ENCODE measurements around the gene CALCOCO1.

The CALCOCO1 gene

GRCh38 chr12:53752192-53752601, 24.9 kb upstream of the CALCOCO1 start:
- in situ Hi-C loops (cut with MboI; ENCODE audit: low sequenced_read_pairs), result no loop called here

- in situ Hi-C loops (cut with MboI; ENCODE audit: low sequenced_read_pairs), result no loop called here
Measured at GRCh38 chr12:53751336-53752191, 24.3 kb upstream of the CALCOCO1 start, which contains the start of gene CISTR. Gene CISTR (minus strand): TSS chr12:53751979.

- in situ Hi-C loops (cut with MboI; ENCODE audit: low sequenced_read_pairs), result no loop called here
Measured at GRCh38 chr12:53750812-53751335, 23.6 kb upstream of the CALCOCO1 start.

- in situ Hi-C loops (cut with MboI; ENCODE audit: low sequenced_read_pairs), result no loop called here
Measured at GRCh38 chr12:53749986-53750811, 22.9 kb upstream of the CALCOCO1 start.

- in situ Hi-C loops (cut with MboI; ENCODE audit: low sequenced_read_pairs), result no loop called here
Measured at GRCh38 chr12:53748072-53748840, 21.0 kb upstream of the CALCOCO1 start.

GRCh38 chr12:53747095-53747494, 19.8 kb upstream of the CALCOCO1 start:
- in situ Hi-C loops (cut with MboI; ENCODE audit: low sequenced_read_pairs), result no loop called here

GRCh38 chr12:53746592-53747092, 19.4 kb upstream of the CALCOCO1 start:
- in situ Hi-C loops (cut with MboI; ENCODE audit: low sequenced_read_pairs), result no loop called here

GRCh38 chr12:53744751-53745150, 17.5 kb upstream of the CALCOCO1 start:
- in situ Hi-C loops (cut with MboI; ENCODE audit: low sequenced_read_pairs), result loop anchor here (5.0 kb wide), 1 partner anchor 42 kb away; no protein-coding TSS in a partner anchor

- in situ Hi-C loops (cut with MboI; ENCODE audit: low sequenced_read_pairs), result loop anchor here (5.0 kb wide), 1 partner anchor 42 kb away; no protein-coding TSS in a partner anchor
Measured at GRCh38 chr12:53744130-53744441, 16.8 kb upstream of the CALCOCO1 start.

GRCh38 chr12:53743266-53744129, 16.2 kb upstream of the CALCOCO1 start:
- in situ Hi-C loops (cut with MboI; ENCODE audit: low sequenced_read_pairs), result loop anchor here (5.0 kb wide), 1 partner anchor 41 kb away; no protein-coding TSS in a partner anchor

- in situ Hi-C loops (cut with MboI; ENCODE audit: low sequenced_read_pairs), result loop anchor here (5.0 kb wide), 1 partner anchor 38 kb away; no protein-coding TSS in a partner anchor
Measured at GRCh38 chr12:53740130-53740491, 12.9 kb upstream of the CALCOCO1 start.

- in situ Hi-C loops (cut with MboI; ENCODE audit: low sequenced_read_pairs), result loop anchor here (5.0 kb wide), 1 partner anchor 37 kb away; no protein-coding TSS in a partner anchor
Measured at GRCh38 chr12:53739214-53740129, 12.2 kb upstream of the CALCOCO1 start.

- in situ Hi-C loops (cut with MboI; ENCODE audit: low sequenced_read_pairs), result no loop called here
Measured at GRCh38 chr12:53738406-53739213, 11.4 kb upstream of the CALCOCO1 start.

- in situ Hi-C loops (cut with MboI; ENCODE audit: low sequenced_read_pairs), result no loop called here
Measured at GRCh38 chr12:53737951-53738405, 10.7 kb upstream of the CALCOCO1 start.

GRCh38 chr12:53737093-53737808, 10.0 kb upstream of the CALCOCO1 start:
- in situ Hi-C loops (cut with MboI; ENCODE audit: low sequenced_read_pairs), result no loop called here

- in situ Hi-C loops (cut with MboI; ENCODE audit: low sequenced_read_pairs), result no loop called here
Measured at GRCh38 chr12:53736592-53736991, 9.3 kb upstream of the CALCOCO1 start.

GRCh38 chr12:53735556-53735955, 8.3 kb upstream of the CALCOCO1 start:
- in situ Hi-C loops (cut with MboI; ENCODE audit: low sequenced_read_pairs), result no loop called here
